WI38 (cell line): ENCODE measurements around the gene KRTAP6-1.

Experiments
- H3K4me3 ChIP-seq: 2 replicates; pipeline ENCODE4 v1.5.1; 2011; ENCODE audit warnings: low read depth, mild to moderate bottlenecking, control low read depth, low read length
- CTCF ChIP-seq: IDR thresholded peaks from 2 replicates; pipeline ENCODE4 v1.5.1; 2012; ENCODE audit warnings: low read depth, mild to moderate bottlenecking, control low read depth, low read length

The KRTAP6-1 gene

GRCh38 chr21:30582870-30583269 is 30.9 kb downstream of the KRTAP6-1 start:
- H3K4me3 ChIP-seq, result no peak overlapping the region
- no peak for TF ChIP-seq CTCF

- no peak for TF ChIP-seq CTCF
- H3K4me3 ChIP-seq, result no peak overlapping the region
Observed at GRCh38 chr21:30580132-30580531, 33.6 kb downstream of the KRTAP6-1 start.

- no peak overlapping the region for H3K4me3 ChIP-seq
- TF ChIP-seq CTCF, result no peak
Observed at GRCh38 chr21:30579346-30579745, 34.4 kb downstream of the KRTAP6-1 start.

- no peak for TF ChIP-seq CTCF
- H3K4me3 ChIP-seq, result no peak overlapping the region
Observed at GRCh38 chr21:30577766-30578165, 36.0 kb downstream of the KRTAP6-1 start.

GRCh38 chr21:30567617-30568016 is 46.1 kb downstream of the KRTAP6-1 start:
- no peak overlapping the region for H3K4me3 ChIP-seq
- TF ChIP-seq CTCF, result no peak

- no peak overlapping the region for H3K4me3 ChIP-seq
- TF ChIP-seq CTCF, result no peak
Observed at GRCh38 chr21:30563630-30564029, 50.1 kb downstream of the KRTAP6-1 start.
